ENCODE results near the gene GANC.
"Not testable (repeated sequence)": the region's sequence is repeated elsewhere in the genome, so short reads cannot be mapped to it uniquely, and the experiment has no call there.

The GANC gene, protein sequence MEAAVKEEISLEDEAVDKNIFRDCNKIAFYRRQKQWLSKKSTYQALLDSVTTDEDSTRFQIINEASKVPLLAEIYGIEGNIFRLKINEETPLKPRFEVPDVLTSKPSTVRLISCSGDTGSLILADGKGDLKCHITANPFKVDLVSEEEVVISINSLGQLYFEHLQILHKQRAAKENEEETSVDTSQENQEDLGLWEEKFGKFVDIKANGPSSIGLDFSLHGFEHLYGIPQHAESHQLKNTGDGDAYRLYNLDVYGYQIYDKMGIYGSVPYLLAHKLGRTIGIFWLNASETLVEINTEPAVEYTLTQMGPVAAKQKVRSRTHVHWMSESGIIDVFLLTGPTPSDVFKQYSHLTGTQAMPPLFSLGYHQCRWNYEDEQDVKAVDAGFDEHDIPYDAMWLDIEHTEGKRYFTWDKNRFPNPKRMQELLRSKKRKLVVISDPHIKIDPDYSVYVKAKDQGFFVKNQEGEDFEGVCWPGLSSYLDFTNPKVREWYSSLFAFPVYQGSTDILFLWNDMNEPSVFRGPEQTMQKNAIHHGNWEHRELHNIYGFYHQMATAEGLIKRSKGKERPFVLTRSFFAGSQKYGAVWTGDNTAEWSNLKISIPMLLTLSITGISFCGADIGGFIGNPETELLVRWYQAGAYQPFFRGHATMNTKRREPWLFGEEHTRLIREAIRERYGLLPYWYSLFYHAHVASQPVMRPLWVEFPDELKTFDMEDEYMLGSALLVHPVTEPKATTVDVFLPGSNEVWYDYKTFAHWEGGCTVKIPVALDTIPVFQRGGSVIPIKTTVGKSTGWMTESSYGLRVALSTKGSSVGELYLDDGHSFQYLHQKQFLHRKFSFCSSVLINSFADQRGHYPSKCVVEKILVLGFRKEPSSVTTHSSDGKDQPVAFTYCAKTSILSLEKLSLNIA (N-terminal part only)

DNA sequence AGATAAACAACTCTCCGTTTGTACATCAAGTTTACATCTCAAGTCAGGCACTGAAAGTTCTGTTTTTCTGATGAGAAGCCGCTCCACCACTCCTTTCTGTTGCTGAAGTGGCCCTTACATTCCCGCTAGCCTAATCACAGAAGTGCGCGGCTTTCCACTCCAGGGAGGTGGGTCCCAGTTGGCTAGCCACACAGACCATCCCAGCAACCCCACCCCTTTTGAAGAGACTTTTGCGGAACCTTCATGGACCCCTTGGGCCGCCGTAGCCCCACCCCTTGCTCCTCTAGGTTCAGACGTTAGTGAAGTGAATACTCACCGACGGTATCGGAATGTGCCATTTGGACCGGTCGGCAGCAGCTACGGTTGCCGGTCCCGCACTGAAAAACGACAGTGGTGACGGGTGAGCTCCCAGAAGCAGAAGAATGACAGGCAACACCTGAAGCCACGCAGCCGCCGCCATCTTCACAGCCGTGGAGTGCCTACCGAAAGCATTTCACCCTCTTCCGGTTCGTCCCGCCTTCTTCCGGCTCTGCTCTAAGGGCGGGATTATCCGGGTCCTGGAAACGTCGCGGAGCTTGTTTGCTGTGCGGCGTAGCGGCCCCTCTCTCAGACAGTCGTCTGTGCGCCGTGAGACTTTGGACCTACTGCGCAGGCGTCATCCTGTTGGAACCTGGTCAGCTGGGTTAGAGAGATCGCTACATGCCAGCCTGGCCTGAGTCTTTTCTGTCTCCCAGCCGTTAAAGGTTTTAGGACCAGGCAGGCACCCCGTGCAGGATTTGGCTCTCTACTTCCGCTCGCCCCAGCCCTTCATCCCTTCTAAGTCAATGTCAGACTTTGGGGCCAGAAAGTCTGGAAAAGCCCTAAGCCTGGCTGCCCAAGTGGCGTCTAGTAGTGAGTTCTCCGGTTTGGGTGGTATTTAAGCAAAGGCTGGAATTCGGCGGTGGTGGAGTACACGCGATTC is at the start of gene GANC, which contains the start of gene TMEM87A:
Gene GANC (plus strand): TSS at position 263 of the 961 bp plus-strand sequence. CDS start 1,281 bp downstream, outside the sequence.
Gene TMEM87A (minus strand): TSS at position 495 of the 961 bp plus-strand sequence. CDS start 35 bp downstream, at position 460.
- DNase-seq = peak; percentile 99

- DNase-seq = no peak
Observed at GRCh38 chr15:42226648-42227047, 46.4 kb upstream of the GANC start.

GRCh38 chr15:42228036-42228435 is 45.0 kb upstream of the GANC start:
- DNase-seq = no peak

DNA sequence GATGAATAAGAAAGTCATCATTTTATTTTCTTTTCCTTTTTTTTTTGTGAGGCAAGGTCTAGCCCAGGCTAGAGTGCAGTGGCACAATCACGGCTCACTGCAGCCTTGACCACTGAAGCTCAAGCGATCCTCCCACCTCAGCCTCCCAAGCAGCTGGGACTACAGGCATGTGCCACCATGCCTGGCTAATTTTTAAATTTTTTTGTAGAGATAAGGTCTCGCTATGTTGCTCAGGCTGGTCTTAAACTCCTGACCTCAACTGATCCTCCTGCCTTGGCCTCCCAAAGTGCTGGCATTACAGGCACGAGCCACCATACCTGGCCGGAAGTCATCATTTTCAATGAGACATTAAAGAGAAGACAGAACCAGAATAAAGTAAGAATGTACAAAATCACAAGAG is 44.0 kb upstream of the GANC start:
- not testable (repeated sequence) for DNase-seq

DNA sequence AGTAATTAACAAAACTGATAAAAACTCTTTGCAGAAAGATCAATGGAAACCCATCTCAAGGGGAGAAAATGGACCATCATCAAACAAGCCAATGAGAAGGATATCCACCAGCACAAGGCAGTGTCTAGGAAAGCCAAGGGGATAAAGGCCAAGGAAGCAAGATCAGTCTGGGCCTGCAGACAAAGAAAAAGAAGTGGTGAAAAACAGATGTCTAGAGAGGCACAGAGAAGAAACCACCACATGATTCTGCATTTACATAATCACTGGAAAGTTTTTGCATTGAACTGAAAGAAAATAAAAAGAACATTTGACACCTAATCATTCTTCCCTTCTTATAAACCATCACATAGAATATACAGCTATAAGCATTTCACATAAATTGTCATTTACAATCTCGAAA is 41.9 kb upstream of the GANC start:
- DNase-seq = no peak

DNA sequence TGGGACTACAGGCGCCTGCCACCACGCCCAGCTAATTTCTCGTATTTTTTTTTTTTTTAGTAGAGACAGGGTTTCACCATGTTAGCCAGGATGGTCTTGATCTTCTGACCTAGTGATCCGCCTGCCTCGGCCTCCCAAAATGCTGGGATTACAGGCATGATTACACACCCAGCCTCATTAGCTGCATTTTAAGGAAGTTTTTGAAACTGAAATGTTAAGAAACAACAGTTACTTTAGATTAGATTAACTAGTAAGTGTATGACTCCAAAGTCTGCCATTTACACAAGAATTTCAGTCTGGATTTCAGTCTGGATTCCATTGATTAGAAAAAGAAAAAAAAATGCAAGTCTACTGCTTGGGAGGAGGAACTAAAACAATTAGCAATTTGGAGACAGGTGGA is 40.4 kb upstream of the GANC start:
- DNase-seq = no peak

DNA sequence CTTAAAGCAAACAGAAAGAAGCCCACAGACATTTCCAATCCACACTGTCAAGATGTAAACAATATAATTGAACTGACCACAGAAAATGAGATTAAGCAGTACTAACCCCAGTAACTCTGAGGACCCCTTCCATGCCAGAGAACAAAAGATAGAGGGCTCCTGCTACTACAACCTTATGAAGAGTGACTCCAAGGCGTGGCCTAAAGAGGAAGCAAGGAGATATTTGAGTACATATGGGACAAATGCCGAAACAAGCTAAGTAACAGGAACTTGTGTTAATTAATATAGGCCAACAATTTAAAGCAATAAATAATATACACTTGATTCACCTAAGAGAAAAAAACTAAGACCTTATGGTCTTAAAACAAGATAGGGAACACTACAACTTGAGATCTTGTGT is 39.9 kb upstream of the GANC start:
- no peak for DNase-seq

- peak; percentile 40 for DNase-seq
Observed at GRCh38 chr15:42239528-42240182, 33.3 kb upstream of the GANC start.

- DNase-seq = no peak
Observed at GRCh38 chr15:42240823-42241222, 32.2 kb upstream of the GANC start.

DNA sequence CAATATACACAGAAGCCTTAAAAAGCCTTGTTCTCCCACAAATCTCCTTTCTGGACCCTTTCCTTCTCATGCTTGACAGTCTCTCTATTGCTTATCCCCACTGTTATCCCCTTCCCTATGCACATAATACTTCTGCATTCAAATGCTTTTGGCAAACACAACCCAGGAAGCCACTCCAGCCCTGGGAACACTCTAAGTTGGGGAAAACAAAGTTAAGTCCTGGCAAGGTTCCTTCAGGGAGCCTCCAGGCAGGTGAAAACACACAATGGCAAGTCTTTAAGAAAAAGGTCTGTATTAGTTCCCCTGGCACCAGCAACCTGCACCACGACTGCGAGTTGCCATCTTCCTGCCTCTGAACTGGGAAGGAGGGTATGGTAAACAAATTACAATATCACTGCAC is 19.7 kb upstream of the GANC start:
- DNase-seq = no peak

DNA sequence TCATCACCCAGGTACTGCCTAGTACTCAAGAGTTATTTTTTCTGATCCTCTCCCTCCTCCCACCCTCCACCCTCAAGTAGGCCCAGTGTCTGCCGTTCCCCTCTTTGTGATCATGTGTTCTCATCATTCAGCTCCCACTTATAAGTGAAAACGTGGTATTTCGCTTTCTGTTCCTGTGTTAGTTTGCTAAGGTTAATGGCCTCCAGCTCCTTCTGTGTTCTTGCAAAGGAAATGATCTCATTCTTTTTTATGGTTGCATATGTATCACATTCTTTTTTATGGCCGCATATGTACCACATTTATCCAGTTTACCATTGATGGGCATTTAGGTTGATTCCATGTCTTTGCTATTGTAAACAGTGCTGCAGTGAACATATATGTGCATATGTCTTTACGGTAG is 8.2 kb upstream of the GANC start:
- DNase-seq = peak; percentile 47

DNA sequence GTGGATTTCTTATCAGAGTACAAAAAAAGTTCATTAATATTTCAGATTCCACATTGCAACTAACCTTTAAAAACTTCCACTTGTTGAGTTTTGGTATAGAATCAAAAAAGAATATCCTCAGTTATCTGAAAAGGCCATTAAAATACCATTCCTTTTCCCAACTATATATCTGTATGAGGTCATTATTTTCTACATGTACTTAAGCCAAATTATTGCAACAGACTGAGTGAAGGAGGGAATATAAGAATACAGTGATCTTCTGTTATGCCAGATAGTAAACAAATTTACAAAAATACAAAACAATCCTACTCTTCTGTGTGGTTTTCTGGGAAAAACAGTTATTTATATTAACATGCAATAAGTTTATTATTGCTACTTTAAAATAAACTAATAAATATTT is 5.7 kb upstream of the GANC start:
- peak; percentile 3 for DNase-seq

DNA sequence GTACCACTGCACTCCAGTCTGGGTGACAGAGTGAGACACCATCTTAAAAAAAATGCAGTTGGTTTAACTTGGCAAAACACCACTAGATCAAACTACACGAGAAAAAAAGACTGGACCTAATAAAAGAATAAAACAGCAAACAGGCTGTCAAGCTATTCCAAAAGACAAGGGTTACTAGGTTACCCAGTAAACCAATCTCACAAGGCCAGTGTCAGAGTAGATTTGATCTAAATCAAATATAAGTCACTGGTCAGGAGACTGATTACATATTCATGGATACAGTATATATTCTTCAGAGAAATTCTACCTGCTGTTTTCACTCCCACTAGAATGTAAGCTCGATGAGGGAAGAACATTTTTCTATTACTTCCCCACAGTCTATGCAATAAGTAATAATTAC is 2.5 kb upstream of the GANC start:
- no peak for DNase-seq

GRCh38 chr15:42270996-42271395 is 2.0 kb upstream of the GANC start:
- DNase-seq = no peak

DNA sequence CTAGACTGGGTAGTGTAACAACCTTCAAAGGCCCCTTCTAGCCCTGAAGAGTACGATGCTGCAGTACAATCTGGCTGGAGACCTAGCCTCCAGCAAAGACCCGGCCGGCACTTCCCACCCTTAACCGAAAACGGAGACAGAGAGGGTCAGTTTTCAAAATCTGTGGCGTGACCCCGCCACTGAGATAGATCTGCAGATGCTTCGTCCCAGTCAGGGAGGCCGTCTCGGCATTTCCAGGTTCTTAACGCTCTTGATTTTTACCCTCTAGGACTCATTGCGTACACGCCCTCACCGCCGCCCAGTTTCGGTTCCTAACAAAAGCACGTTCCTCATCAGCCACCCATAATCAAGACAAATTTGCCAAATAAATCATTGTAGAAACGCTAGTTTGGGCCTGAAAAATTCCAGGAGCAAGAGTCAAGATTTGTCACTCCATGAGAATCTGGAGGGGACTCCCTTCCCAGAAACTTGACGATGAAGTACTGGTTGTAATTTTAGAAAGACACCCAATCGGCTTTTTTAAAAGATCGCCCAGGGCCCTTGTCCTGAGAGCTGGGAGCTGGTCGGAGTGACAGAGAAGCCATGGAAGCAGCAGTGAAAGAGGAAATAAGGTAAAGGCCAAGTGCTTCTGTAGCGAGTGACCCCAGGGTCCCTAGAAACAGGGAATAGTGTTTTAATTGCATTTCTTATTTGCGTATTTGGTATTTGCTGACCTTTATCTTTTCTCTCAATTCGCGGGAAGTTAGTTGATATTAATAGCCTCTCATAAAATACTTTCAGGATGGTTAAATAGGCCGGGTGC is 1.1 kb downstream of the GANC start:
- peak; percentile 74 for DNase-seq

GRCh38 chr15:42274702-42274989 is 1.6 kb downstream of the GANC start:
- peak; percentile 2 for DNase-seq

GRCh38 chr15:42275780-42276391 is 2.9 kb downstream of the GANC start:
- peak; percentile 1 for DNase-seq

DNA sequence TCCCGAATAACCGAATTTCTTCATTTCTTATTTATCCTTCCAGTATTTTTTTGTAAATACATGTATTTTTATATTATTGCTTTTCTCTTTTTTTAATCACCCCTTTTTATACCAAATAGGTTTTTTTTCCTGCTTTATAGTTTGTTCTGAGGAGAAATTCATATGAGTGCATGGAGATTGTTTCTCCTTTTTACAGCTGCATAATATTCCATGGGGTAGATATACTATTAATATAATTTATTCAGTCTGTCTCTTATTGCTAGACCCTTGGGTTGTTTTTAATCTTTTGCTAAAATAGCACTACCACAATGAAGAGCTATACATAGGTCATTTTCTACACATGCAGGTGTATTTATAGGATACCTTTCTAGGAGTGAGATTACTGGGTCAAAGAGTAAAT is 3.8 kb downstream of the GANC start:
- DNase-seq = no peak

DNA sequence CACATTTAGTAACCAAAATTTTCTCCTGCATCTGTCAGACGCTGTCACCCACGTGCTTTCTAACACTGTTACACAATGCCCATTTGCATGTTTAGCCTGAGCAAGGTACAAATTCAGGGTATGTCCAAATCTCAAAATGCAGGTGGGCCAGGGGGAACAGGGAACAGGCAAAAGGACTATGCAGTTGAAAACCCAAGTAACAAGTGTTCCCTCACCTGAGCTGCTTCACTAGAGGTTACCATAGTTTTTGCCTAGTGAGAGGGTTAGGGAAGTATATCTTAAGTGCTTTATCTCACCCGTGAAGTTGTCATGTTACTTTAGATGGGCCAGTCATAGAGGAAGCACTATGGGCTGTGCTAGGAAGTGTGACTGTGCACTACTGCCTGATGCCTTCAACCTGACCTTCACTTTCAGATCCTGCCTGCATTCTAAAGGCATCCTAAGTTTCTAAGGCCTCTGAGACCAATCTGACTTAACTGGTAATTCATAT is 6.3 kb downstream of the GANC start:
- no peak for DNase-seq

DNA sequence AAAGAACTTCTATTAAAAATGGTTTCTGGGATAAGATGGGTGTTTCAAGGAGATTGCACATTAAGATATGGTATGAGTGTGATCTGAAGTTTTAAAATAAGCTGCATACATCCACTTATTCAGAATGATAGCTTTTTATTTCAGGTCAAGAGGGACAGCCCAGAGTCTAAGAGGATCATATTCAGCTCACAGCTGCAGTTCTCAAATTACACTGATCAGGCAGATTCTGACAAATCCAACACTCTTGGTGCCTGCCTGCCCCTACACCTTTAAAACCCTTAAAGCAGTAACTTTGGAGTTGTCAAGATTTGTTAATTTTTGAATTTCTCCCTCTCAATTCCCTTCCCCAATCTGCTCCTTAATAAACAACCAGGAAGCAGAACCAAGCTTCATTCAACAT is 9.3 kb downstream of the GANC start:
- DNase-seq = no peak

GRCh38 chr15:42282926-42283325 is 9.9 kb downstream of the GANC start:
- DNase-seq = no peak
